Measurements from ENCODE around the gene HPGDS. TPM values are rescaled to one million over a fixed set of nuclear protein-coding genes. Genes with fewer than 3 reads are reported as not detected.

The HPGDS gene
- polyA plus RNA-seq, 1 donor from 2014 or later: not detected

- H3F3A ChIP-seq (ENCODE audit: insufficient read depth, low read length, poor library complexity, severe bottlenecking): no peaks in the 10 kb centered on the region
- H4K20me1 ChIP-seq (ENCODE audit: insufficient read depth): no peaks in the 10 kb centered on the region
- H3K9ac ChIP-seq (ENCODE audit: low read length): no peak overlapping the region
- no peak overlapping the region for H3K4me3 ChIP-seq (ENCODE audit: low read length)
- H3K4me2 ChIP-seq (ENCODE audit: low read length): no peak overlapping the region
- TF ChIP-seq TAF1 (IDR thresholded peaks at IDR 0.05; ENCODE audit: low read depth): no peak
- TF ChIP-seq EZH2 (IDR thresholded peaks at IDR 0.05; ENCODE audit: borderline replicate concordance, insufficient read depth, low read length, poor library complexity, severe bottlenecking): no peak
- TF ChIP-seq SMC3 (conservative IDR thresholded peaks at IDR 0.05; ENCODE audit: poor library complexity): no peak
- no peak for TF ChIP-seq REST (IDR thresholded peaks at IDR 0.05; ENCODE audit: borderline replicate concordance)
- TF ChIP-seq MXI1 (conservative IDR thresholded peaks at IDR 0.05; ENCODE audit: poor library complexity, severe bottlenecking): no peak
- H3K36me3 ChIP-seq (ENCODE audit: insufficient read depth, low read length): no peaks in the 10 kb centered on the region
- no peaks in the 10 kb centered on the region for H3K27me3 ChIP-seq (ENCODE audit: insufficient read depth, low read depth, low read length)
- H2AFZ ChIP-seq (ENCODE audit: low read depth, low read length): no peak overlapping the region
- no peaks in the 10 kb centered on the region for H3K79me2 ChIP-seq (replicated peaks; ENCODE audit: insufficient read depth, low read length)
- H3K9me2 ChIP-seq (ENCODE audit: insufficient read depth, low read length): no peaks in the 10 kb centered on the region
- H3K9me3 ChIP-seq (ENCODE audit: low read length): no peaks in the 10 kb centered on the region
- H3K27ac ChIP-seq (ENCODE audit: low read length): no peak overlapping the region
Measured at GRCh38 chr4:94332983-94333590, 9.5 kb downstream of the HPGDS start.

- no peaks in the 10 kb centered on the region for H3K36me3 ChIP-seq (ENCODE audit: insufficient read depth, low read length)
- H3K27me3 ChIP-seq (ENCODE audit: insufficient read depth, low read depth, low read length): no peaks in the 10 kb centered on the region
- no peak overlapping the region for H3K27ac ChIP-seq (ENCODE audit: low read length)
- no peak overlapping the region for H3K4me3 ChIP-seq (ENCODE audit: low read length)
- H4K20me1 ChIP-seq (ENCODE audit: insufficient read depth): no peaks in the 10 kb centered on the region
- no peaks in the 10 kb centered on the region for H3K9me2 ChIP-seq (ENCODE audit: insufficient read depth, low read length)
- no peaks in the 10 kb centered on the region for H3F3A ChIP-seq (ENCODE audit: insufficient read depth, low read length, poor library complexity, severe bottlenecking)
- H3K79me2 ChIP-seq (replicated peaks; ENCODE audit: insufficient read depth, low read length): no peaks in the 10 kb centered on the region
- no peak overlapping the region for H3K4me2 ChIP-seq (ENCODE audit: low read length)
- no peak overlapping the region for H3K9ac ChIP-seq (ENCODE audit: low read length)
- no peak overlapping the region for H2AFZ ChIP-seq (ENCODE audit: low read depth, low read length)
- TF ChIP-seq MXI1 (conservative IDR thresholded peaks at IDR 0.05; ENCODE audit: poor library complexity, severe bottlenecking) (no peak), RAD21 (conservative IDR thresholded peaks at IDR 0.05) (no peak), REST (IDR thresholded peaks at IDR 0.05; ENCODE audit: borderline replicate concordance) (no peak), CTCF (IDR thresholded peaks at IDR 0.05; ENCODE audit: poor library complexity, severe bottlenecking) (no peak), EP300 (conservative IDR thresholded peaks at IDR 0.05; ENCODE audit: poor library complexity, severe bottlenecking) (no peak), POLR2AphosphoS5 (IDR thresholded peaks at IDR 0.05) (no peak), EZH2 (IDR thresholded peaks at IDR 0.05; ENCODE audit: borderline replicate concordance, insufficient read depth, low read length, poor library complexity, severe bottlenecking) (no peak), SMC3 (conservative IDR thresholded peaks at IDR 0.05; ENCODE audit: poor library complexity) (no peak), TAF1 (IDR thresholded peaks at IDR 0.05; ENCODE audit: low read depth) (no peak)
- H3K9me3 ChIP-seq (ENCODE audit: low read length): peaks cover 13% of the 10 kb centered on the region
Measured at GRCh38 chr4:94329933-94330332, 12.7 kb downstream of the HPGDS start.
